ENCODE results near the gene PTPRJ. TPM values are rescaled to one million over a fixed set of nuclear protein-coding genes. Genes with fewer than 3 reads are reported as not detected.

PTPRJ gene
- total and polyA plus RNA-seq, 2 of the 4 experiments (the other 2 are of a cell fraction): 5.6 to 14.9 TPM

DNA sequence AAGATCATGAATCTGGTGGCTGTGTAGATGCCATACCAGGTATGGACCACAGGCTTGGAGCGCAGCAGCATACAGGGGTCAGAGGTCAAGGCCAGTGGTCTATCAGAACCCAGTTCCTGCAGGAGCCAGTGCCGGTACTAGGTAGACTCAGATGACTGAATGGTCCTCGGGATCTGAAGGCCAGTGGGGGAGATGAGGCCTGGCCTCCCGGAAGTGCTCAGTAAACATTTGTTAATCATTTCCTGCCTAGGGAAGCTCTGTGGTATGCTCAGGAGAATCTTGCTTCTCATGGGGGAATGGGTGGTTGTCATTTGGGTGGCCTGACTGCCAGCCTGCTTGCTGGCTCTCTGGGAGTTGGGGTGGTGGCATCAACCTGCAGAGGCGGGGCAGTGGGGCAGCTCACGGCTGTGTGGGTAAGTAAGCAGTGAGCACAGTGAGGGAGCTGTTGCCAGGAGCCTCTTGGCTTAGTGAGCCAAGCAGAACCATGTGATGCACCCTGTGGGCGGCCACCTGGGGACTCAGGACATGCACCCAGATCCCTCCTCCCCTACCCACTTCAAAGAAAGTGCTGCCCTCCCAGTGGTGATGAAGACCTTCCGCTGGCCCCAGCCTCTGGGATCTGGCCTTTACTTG, 33.0 kb downstream of the PTPRJ start:
- Histone ChIP-seq H3K4me2 (ENCODE audit: low read depth, low read length) (no peak overlapping the region; the same call in 1 of the 2 replicates), H2BK20ac (ENCODE audit: low read depth, low read length) (peak overlapping the region; percentile 73), H3K23ac (ENCODE audit: low read depth, low read length) (peak overlapping the region; percentile 41; the same call in 1 of the 2 replicates), H3K9ac (ENCODE audit: low read depth, low read length) (no peak overlapping the region), H3K27ac (ENCODE audit: insufficient read depth, low read length) (peak overlapping the region; percentile 34; the same call in 1 of the 2 replicates), H3K9me3 (ENCODE audit: control insufficient read depth, insufficient read depth, low read length) (no peaks in the 10 kb centered on the region), H3K9me1 (ENCODE audit: insufficient read depth, low read length) (peaks cover 36% of the 10 kb centered on the region), H3K27me3 (ENCODE audit: control insufficient read depth, insufficient read depth, low read length) (no peaks in the 10 kb centered on the region), H2BK5ac (ENCODE audit: low read depth, low read length, poor library complexity, severe bottlenecking) (peak overlapping the region; percentile 69), H2AFZ (replicated peaks; ENCODE audit: low read length, poor library complexity) (peak overlapping the region; percentile 84), H4K5ac (ENCODE audit: low read depth, low read length) (0 out of 2 replicates have a peak overlapping the region, but pooled peaks have one; percentile 19), H4K91ac (ENCODE audit: insufficient read depth, low read depth, low read length) (peak overlapping the region; percentile 85), H4K8ac (ENCODE audit: low read depth in 2 of 2, low read length in 2 of 2) (peak overlapping the region; percentile 76 to 83), H3K56ac (ENCODE audit: extremely low read depth, insufficient read depth, low read length) (no peak overlapping the region), H2BK15ac (ENCODE audit: low read depth, low read length) (peak overlapping the region; percentile 67; the same call in 2 of the 3 replicates), H3K18ac (ENCODE audit: low read depth, low read length) (peak overlapping the region; percentile 26; the same call in 1 of the 2 replicates), H3K14ac (replicated peaks; ENCODE audit: low read depth, low read length) (peak overlapping the region; percentile 87), H2AK5ac (ENCODE audit: low read depth, low read length) (peak overlapping the region; percentile 86), H3K36me3 (ENCODE audit: control insufficient read depth, insufficient read depth, low read length) (no peaks in the 10 kb centered on the region), H3K79me1 (ENCODE audit: low read depth in 1 of 2, low read length in 2 of 2) (peaks cover 57 to 91% of the 10 kb centered on the region in 2 experiments), H2BK120ac (ENCODE audit: low read depth, low read length) (peak overlapping the region; percentile 76), H2AK9ac (replicated peaks; ENCODE audit: low read depth, low read length, poor library complexity) (peak overlapping the region; percentile 60), H3K4me1 (ENCODE audit: control insufficient read depth, insufficient read depth, low read length) (peaks cover 21% of the 10 kb centered on the region), H3K4me3 (ENCODE audit: insufficient read depth, low read depth, low read length) (no peak overlapping the region), H4K20me1 (ENCODE audit: insufficient read depth, low read length) (peaks cover 20% of the 10 kb centered on the region), H3K4ac (ENCODE audit: low read depth, low read length) (peak overlapping the region; percentile 84)
- ChIA-PET CTCF (no interaction called here), POLR2A (ENCODE audit: unreplicated experiment) (no interaction called here)
- dilution Hi-C loops (cut with HindIII; ENCODE audit: low sequenced_read_pairs, unreplicated experiment) (no loop called here), intact Hi-C loops (cut with micrococcal nuclease) (no loop called here), in situ Hi-C loops (cut with MboI; ENCODE audit: low sequenced_read_pairs) (no loop called here)
- ATAC-seq (ENCODE audit: low read depth) (peak; percentile 53), DNase-seq (peak; percentile 65)
- WGBS, 2 experiments (ENCODE audit: extremely low coverage in 2 of 2, insufficient read length in 1 of 2): 70% methylated on average over 4 of the region's 8 CpGs; no CpG with 5 or more reads in 1 of the 2 experiments
- BruUV-seq (replicated peaks): no TSS peak
- TF ChIP-seq MXI1 (IDR thresholded peaks at IDR 0.05; ENCODE audit: borderline replicate concordance, low read depth, low read length) (no peak), CEBPB (IDR thresholded peaks at IDR 0.05; ENCODE audit: low read depth, low read length) (no peak), FOS (IDR thresholded peaks at IDR 0.05; ENCODE audit: low read depth, low read length) (no peak), RCOR1 (IDR thresholded peaks at IDR 0.05; ENCODE audit: insufficient replicate concordance, low read length) (no peak), CHD1 (IDR thresholded peaks at IDR 0.05; ENCODE audit: low read depth, low read length) (no peak), SMC3 (IDR thresholded peaks at IDR 0.05; ENCODE audit: low read depth, low read length) (no peak), BHLHE40 (IDR thresholded peaks at IDR 0.05; ENCODE audit: low read depth, low read length) (no peak), MAFK (IDR thresholded peaks at IDR 0.05; ENCODE audit: low read depth, low read length) (no peak), RFX5 (IDR thresholded peaks at IDR 0.05; ENCODE audit: low read depth, low read length) (no peak), RAD21 (IDR thresholded peaks at IDR 0.05; ENCODE audit: low read length) (no peak), NFE2L2 (IDR thresholded peaks at IDR 0.05; ENCODE audit: low read depth, low read length) (no peak), MAZ (IDR thresholded peaks at IDR 0.05; ENCODE audit: borderline replicate concordance, low read depth, low read length) (no peak)
- TF ChIP-seq, protein P1, sequence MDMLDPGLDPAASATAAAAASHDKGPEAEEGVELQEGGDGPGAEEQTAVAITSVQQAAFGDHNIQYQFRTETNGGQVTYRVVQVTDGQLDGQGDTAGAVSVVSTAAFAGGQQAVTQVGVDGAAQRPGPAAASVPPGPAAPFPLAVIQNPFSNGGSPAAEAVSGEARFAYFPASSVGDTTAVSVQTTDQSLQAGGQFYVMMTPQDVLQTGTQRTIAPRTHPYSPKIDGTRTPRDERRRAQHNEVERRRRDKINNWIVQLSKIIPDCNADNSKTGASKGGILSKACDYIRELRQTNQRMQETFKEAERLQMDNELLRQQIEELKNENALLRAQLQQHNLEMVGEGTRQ (IDR thresholded peaks at IDR 0.05; ENCODE audit: low read depth, low read length): no peak
- TF ChIP-seq, protein P2, sequence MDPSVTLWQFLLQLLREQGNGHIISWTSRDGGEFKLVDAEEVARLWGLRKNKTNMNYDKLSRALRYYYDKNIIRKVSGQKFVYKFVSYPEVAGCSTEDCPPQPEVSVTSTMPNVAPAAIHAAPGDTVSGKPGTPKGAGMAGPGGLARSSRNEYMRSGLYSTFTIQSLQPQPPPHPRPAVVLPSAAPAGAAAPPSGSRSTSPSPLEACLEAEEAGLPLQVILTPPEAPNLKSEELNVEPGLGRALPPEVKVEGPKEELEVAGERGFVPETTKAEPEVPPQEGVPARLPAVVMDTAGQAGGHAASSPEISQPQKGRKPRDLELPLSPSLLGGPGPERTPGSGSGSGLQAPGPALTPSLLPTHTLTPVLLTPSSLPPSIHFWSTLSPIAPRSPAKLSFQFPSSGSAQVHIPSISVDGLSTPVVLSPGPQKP (IDR thresholded peaks at IDR 0.05; ENCODE audit: borderline replicate concordance, low read depth, low read length): no peak
- TF ChIP-seq, protein P3, sequence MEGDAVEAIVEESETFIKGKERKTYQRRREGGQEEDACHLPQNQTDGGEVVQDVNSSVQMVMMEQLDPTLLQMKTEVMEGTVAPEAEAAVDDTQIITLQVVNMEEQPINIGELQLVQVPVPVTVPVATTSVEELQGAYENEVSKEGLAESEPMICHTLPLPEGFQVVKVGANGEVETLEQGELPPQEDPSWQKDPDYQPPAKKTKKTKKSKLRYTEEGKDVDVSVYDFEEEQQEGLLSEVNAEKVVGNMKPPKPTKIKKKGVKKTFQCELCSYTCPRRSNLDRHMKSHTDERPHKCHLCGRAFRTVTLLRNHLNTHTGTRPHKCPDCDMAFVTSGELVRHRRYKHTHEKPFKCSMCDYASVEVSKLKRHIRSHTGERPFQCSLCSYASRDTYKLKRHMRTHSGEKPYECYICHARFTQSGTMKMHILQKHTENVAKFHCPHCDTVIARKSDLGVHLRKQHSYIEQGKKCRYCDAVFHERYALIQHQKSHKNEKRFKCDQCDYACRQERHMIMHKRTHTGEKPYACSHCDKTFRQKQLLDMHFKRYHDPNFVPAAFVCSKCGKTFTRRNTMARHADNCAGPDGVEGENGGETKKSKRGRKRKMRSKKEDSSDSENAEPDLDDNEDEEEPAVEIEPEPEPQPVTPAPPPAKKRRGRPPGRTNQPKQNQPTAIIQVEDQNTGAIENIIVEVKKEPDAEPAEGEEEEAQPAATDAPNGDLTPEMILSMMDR (conservative IDR thresholded peaks at IDR 0.05; ENCODE audit: low read depth, low read length): no peak
